Ovary (tissue), 9 donors: ENCODE data around the gene PPTC7. TPM values are rescaled to one million over a fixed set of nuclear protein-coding genes. Genes with fewer than 3 reads are reported as not detected.
"Not testable (repeated sequence)": the region's sequence is repeated elsewhere in the genome, so short reads cannot be mapped to it uniquely, and the experiment has no call there.

Experiments used
- DNase-seq, 5 donors: peaks; one replicate each; pipeline ENCODE4 v3.0.0-alpha.2; 2019 to 2020
- H3K27ac ChIP-seq, 2 donors: fragments of 200-600 bp; one replicate each; pipeline versions ENCODE4 v1.5.1 to v1.8.0; 2019 to 2022
- H3K27me3 ChIP-seq: fragments of 200-600 bp; one replicate; pipeline ENCODE4 v1.8.0; 2022
- H3K36me3 ChIP-seq: fragments of 200-600 bp; sonication (generic); one replicate; pipeline ENCODE4 v1.5.1; 2019
- H3K4me1 ChIP-seq: one replicate; pipeline ENCODE4 v1.8.1; 2013; ENCODE audit warnings: mild to moderate bottlenecking, moderate library complexity; ENCODE audit not compliant: insufficient read depth
- H3K4me3 ChIP-seq: fragments of 200-600 bp; sonication (generic); one replicate; pipeline ENCODE4 v1.5.1; 2017
- H3K9me3 ChIP-seq, 2 donors: fragments of 200-600 bp in 1 of 2; sonication (generic) in 1 of 2; one replicate each; pipeline versions ENCODE4 v1.5.1 to v1.8.1; 2013 to 2019; ENCODE audit warnings: mild to moderate bottlenecking in 1 of 2, moderate library complexity in 1 of 2
- EP300 ChIP-seq: sonication (generic); formaldehyde crosslinking; IDR thresholded peaks from one replicate; pipeline ENCODE4 v1.6.1; 2017; ENCODE audit warnings: antibody characterized with exemption
- POLR2A ChIP-seq: fragments of 450-650 bp; IDR thresholded peaks from one replicate; pipeline ENCODE4 v1.6.1; 2017; ENCODE audit warnings: antibody characterized with exemption, mild to moderate bottlenecking, moderate library complexity
- WGBS, 3 donors: extraction: QIAGEN DNeasy Blood & Tissue Kit in 1 of 3; methylation state at CpG; one replicate each; pipeline versions ENCODE4 v1.1.5 to v1.1.7; 2013 to 2017; 5-methylcytosine and 5-hydroxymethylcytosine counted together
- intact Hi-C, 4 donors: fragments of 100-400 bp; cut with DNase I; formaldehyde crosslinking; loops; one replicate each; pipeline versions ENCODE4 v1.11.0 to v1.15.1; 2022 to 2023
- polyA plus RNA-seq, 2 donors: library from polyadenylated mRNA; stranded (reverse); fragments of 200-250 nt in 1 of 2; fragments of 350-450 nt in 1 of 2; fragmentation: Illumina TruSeq in 1 of 2; extraction: RNeasy Lipid Tissue Mini Kit (QIAGEN cat#74804) in 1 of 2; gene quantifications; one replicate each; pipeline ENCODE4 v1.2.3, GENCODE V29; 2013 to 2014
- total RNA-seq, 7 donors: library from RNA; depleted of rRNA in 2 of 7; stranded (reverse); fragments of >200 nt in 2 of 7; fragmentation: NEBNext Ultra II Directional in 3 of 7; extraction: Animal tissue kit (Norgen Biotek cat#: 25700) in 3 of 7; gene quantifications; one replicate each; pipeline versions ENCODE4 v1.1.0 to v1.2.4, GENCODE V29; 2016 to 2023
- TF ChIP-seq, protein P1 (sequence below), 3 donors: fragments of 450-650 bp in 2 of 3; fragments of 200-600 bp in 1 of 3; IDR thresholded peaks; one replicate each; pipeline versions ENCODE4 v1.5.1 to v1.8.0; 2016 to 2022; ENCODE audit warnings: antibody characterized with exemption in 3 of 3, mild to moderate bottlenecking in 1 of 3
- donor health status: DM: no; HTN: no; CAD: no; lungs with moderate emphysema.
- donor health status: DM: no; HTN: no; CAD: no.
- donor health status: Bipolar disorder and iron deficiency.
- donor health status: DM: yes; HTN: yes; CAD: no.
- donor health status: DM: no; HTN: no; CAD: no.
- donor health status: DM: yes; HTN: yes; CAD: no.

PPTC7 gene
- total and polyA plus RNA-seq, 9 donors = 10.0 to 25.5 (median 19.2) TPM

GRCh38 chr12:110532644-110533043, 50.5 kb downstream of the PPTC7 start:
- H3K36me3 ChIP-seq = no peaks in the 10 kb centered on the region
- H3K27ac ChIP-seq = no peak overlapping the region
- peaks cover 7% of the 10 kb centered on the region for H3K4me1 ChIP-seq
- intact Hi-C loops = no loop called here
- no peak overlapping the region for H3K4me3 ChIP-seq
- TF ChIP-seq, protein P1, sequence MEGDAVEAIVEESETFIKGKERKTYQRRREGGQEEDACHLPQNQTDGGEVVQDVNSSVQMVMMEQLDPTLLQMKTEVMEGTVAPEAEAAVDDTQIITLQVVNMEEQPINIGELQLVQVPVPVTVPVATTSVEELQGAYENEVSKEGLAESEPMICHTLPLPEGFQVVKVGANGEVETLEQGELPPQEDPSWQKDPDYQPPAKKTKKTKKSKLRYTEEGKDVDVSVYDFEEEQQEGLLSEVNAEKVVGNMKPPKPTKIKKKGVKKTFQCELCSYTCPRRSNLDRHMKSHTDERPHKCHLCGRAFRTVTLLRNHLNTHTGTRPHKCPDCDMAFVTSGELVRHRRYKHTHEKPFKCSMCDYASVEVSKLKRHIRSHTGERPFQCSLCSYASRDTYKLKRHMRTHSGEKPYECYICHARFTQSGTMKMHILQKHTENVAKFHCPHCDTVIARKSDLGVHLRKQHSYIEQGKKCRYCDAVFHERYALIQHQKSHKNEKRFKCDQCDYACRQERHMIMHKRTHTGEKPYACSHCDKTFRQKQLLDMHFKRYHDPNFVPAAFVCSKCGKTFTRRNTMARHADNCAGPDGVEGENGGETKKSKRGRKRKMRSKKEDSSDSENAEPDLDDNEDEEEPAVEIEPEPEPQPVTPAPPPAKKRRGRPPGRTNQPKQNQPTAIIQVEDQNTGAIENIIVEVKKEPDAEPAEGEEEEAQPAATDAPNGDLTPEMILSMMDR (IDR thresholded peaks at IDR 0.05) = no peak
- TF ChIP-seq EP300 (no peak), POLR2A (no peak)
- H3K9me3 ChIP-seq = no peaks in the 10 kb centered on the region
- no peak for DNase-seq
- WGBS, 3 donors = 76 to 84% (median 81%) methylated on average over 3 of the region's 3 CpGs
- H3K27me3 ChIP-seq = no peaks in the 10 kb centered on the region

- no peak for DNase-seq
- no peak overlapping the region for H3K27ac ChIP-seq
- H3K4me1 ChIP-seq = peaks cover 6% of the 10 kb centered on the region
- no peak overlapping the region for H3K4me3 ChIP-seq
- no peak for TF ChIP-seq EP300
- no peak for TF ChIP-seq POLR2A
- TF ChIP-seq, protein P1 (IDR thresholded peaks at IDR 0.05) = no peak
- no peaks in the 10 kb centered on the region for H3K9me3 ChIP-seq
- intact Hi-C loops = no loop called here
- no peaks in the 10 kb centered on the region for H3K27me3 ChIP-seq
- 17 to 21% (median 17%) methylated on average over 2 of the region's 2 CpGs for WGBS, 3 donors
- H3K36me3 ChIP-seq = no peaks in the 10 kb centered on the region
These were observed 51.3 kb downstream of the PPTC7 start for GRCh38 chr12:110531741-110532333.

- Histone ChIP-seq H3K4me3 (no peak overlapping the region), H3K27me3 (no peaks in the 10 kb centered on the region), H3K4me1 (peaks cover 6% of the 10 kb centered on the region), H3K27ac (no peak overlapping the region), H3K36me3 (no peaks in the 10 kb centered on the region), H3K9me3 (no peaks in the 10 kb centered on the region)
- TF ChIP-seq POLR2A (no peak), EP300 (no peak)
- TF ChIP-seq, protein P1 (IDR thresholded peaks at IDR 0.05) = no peak
- 70 to 82% (median 79%) methylated on average over 2 of the region's 2 CpGs for WGBS, 3 donors
- no peak for DNase-seq
- intact Hi-C loops = no loop called here
These were observed 52.6 kb downstream of the PPTC7 start for GRCh38 chr12:110530511-110530910.

GRCh38 chr12:110528277-110528839, 54.8 kb downstream of the PPTC7 start:
- intact Hi-C loops = no loop called here
- no peaks in the 10 kb centered on the region for H3K36me3 ChIP-seq
- peaks cover 3% of the 10 kb centered on the region for H3K4me1 ChIP-seq
- H3K4me3 ChIP-seq = no peak overlapping the region
- DNase-seq = no peak
- no peaks in the 10 kb centered on the region for H3K27me3 ChIP-seq
- TF ChIP-seq POLR2A (no peak), EP300 (no peak)
- TF ChIP-seq, protein P1 (IDR thresholded peaks at IDR 0.05) = no peak
- no peaks in the 10 kb centered on the region for H3K9me3 ChIP-seq
- 91 to 96% (median 92%) methylated on average over 6 of the region's 6 CpGs for WGBS, 3 donors
- H3K27ac ChIP-seq = no peak overlapping the region

DNA sequence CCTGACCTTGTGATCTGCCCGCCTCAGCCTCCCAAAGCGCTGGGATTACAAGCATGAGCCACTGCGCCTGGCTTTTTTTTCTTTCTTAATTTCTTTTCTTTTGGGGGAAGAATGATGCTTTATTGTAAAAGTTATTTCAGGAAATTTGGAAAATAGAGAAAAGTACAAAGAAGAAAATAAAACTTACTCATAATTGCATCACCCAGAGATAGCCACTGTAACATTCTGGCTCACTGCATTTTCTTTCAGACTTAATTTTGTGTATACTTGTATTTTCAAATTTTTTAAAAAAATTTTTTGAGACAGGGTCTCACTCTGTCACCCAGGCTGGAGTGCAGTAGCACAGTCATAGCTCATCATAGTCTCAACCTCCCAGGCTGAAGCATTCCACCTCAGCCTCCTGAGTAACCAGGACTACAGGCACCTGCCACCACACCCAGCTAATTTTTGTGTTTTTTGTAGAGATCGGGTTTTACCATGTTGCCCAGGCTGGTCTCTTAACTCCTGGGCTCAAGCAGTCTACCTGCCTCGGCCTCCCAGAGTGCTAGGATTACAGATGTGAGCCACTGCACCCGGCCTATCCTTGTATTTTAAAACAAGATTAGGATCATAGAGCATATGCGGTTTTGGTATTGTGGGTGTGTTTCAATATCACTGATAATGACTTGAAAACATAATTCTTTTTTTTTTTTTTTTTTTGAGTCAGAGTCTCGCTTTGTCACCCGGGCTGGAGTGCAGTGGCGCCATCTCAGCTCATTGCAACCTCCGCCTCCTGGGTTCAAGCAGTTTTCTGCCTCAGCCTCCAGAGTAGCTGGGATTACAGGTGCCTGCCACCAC, 62.0 kb downstream of the PPTC7 start:
- H3K36me3 ChIP-seq, H3K4me1 ChIP-seq, H3K27me3 ChIP-seq, intact Hi-C loops, H3K4me3 ChIP-seq, DNase-seq, H3K27ac ChIP-seq, H3K9me3 ChIP-seq: not testable (repeated sequence)
- WGBS, 3 donors = 87 to 95% (median 88%) methylated on average over 11 of the region's 11 CpGs

- DNase-seq, intact Hi-C loops, H3K4me3 ChIP-seq, H3K9me3 ChIP-seq, H3K4me1 ChIP-seq, H3K27ac ChIP-seq, H3K27me3 ChIP-seq, H3K36me3 ChIP-seq: not testable (repeated sequence)
- whole genome bisulfite sequencing, 3 donors = 91 to 95% (median 92%) methylated on average over 8 of the region's 8 CpGs
These were observed 65.1 kb downstream of the PPTC7 start for GRCh38 chr12:110518014-110518413.
